NCI-H146 treated with DMSO at 0.1 percent for 48 hours (cell line): ENCODE measurements around the gene MAN2B1.
A peak's percentile ranks its signal among the peaks of the same experiment; 100 is the strongest.
"Not testable (repeated sequence)": the region's sequence is repeated elsewhere in the genome, so short reads cannot be mapped to it uniquely, and the experiment has no call there.

Experiments
- DNase-seq: peaks from one replicate; lab custom pipeline; 2025; ENCODE audit not compliant: unreplicated experiment; lab: John Stamatoyannopoulos, UW

MAN2B1 gene

GRCh38 chr19:12689581-12690216, 23.2 kb upstream of the MAN2B1 start:
- DNase-seq: no peak

- DNase-seq: no peak
Observed at GRCh38 chr19:12689012-12689411, 22.5 kb upstream of the MAN2B1 start.

- no peak for DNase-seq
Observed at GRCh38 chr19:12687496-12688196, 21.1 kb upstream of the MAN2B1 start, which contains the start of gene GNG14. GNG14 (plus strand) TSS chr19:12687998; CDS start chr19:12688049, 51 bp downstream.

DNA sequence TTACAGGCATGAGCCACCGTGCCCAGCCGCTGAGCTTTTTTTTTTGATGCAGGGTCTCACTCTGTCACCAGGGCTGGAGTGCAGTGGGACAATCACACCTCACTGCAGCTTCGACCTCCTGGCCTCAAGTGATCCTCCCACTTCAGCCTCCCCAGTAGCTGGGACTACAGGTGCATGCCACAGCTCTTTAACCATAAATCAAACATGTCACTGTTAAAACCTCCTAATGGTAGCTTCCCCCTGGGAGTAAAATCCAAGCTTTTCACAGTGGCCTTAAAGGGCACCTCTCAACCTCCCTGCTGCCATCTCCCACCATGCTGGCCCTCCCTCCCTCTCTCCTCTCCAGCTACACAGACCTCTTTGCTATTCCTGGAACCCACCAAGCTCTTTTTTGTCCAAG, 19.3 kb upstream of the MAN2B1 start:
- no peak for DNase-seq

GRCh38 chr19:12681074-12681987, 14.8 kb upstream of the MAN2B1 start, which contains the start of gene DHPS:
DHPS (minus strand) TSS chr19:12681880; CDS start chr19:12681766, 114 bp downstream.
- DNase-seq: peak; percentile 99

GRCh38 chr19:12680034-12680433, 13.5 kb upstream of the MAN2B1 start:
- DNase-seq: no peak

DNA sequence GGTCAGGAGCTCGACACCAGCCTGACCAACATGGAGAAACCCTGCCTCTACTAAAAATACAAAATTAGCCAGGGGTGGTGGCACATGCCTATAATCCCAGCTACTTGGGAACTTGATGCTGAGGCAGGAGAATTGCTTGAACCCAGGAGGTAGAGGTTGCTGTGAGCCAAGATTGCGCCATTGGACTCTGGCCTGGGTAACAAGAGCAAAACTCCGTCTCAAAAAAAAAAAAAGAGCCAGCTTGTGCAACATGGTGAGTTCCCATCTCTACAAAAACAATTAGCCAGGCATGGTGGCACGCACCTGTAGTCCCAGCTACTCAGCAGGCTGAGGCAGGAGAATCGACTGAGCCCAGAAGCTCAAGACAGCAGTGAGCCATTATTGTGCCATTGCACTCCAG, 11.5 kb upstream of the MAN2B1 start:
- DNase-seq: not testable (repeated sequence)

DNA sequence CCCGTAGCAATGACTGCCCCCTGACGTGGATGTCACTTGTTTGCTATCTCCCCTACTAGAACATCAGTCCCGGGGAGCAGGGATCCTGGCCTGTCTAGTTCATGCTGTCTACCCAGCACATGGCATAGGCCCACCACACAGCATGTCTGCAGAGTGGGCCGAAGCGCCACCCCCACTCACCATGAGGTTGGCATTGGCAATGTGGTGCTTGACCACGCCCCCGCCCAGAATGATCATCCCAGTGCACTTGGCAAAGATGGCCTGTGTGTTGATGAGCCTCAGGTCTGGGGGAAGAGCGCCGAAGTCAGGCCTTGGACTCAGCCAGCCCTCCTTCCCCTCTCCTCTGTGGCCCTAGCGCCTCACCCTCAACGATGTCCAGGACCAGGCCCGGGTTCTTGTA, 10.4 kb upstream of the MAN2B1 start:
- DNase-seq: no peak

DNA sequence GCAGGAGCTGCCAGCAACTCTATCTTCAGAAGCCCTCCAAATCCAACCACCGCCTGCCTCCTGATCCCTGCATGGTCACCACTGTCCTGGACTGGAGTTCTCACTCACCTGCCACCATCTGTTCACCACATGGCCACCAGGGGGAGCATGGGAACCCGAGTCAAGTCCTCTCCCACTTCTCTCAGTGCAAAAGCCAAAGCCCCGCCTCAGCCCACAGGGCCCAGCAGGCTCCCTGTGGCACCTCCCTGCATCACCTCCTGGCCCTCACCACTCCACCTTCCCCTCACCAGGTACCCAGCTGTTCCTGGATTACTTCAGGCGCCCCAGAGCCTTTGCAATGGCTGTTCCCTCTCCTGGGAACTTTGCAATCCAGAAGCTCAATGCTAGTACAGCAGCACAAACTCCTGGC, 9.8 kb upstream of the MAN2B1 start:
- peak; percentile 69 for DNase-seq

DNA sequence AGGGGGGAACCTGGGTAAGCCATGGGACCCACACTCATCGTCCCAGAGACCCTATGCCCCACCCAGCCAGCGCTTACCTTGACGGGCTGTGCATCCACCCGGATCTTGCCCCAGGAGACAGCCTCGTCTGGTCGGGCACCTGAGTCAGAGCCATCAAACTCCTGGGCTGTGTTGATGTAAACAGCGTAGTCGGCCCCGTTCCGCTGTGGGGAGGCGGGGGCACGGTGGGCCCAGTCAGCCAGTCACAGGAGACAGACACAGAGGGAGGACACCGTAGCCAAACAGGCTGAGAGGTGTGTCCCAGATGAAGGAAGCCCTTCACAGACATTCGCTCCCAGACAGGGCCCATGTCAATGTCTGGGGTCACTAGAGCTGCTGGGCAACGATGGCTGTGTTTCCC, 9.4 kb upstream of the MAN2B1 start:
- no peak for DNase-seq

DNA sequence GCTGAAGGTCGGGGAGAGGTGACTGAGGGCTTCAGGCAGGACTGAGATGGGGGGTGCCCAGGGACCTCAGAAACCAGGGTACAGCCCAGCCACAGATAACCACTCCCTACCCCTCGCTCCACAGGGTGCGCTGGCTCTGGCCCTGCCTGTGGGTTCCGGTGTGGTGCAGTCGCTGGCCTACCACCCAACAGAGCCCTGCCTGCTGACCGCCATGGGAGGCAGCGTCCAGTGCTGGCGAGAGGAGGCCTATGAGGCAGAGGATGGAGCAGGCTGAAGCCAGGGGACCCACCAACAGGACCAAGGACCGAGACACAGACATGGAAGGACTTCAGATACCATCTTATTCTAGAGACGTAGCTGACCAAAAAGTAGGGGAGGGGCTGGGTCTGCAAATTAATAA, 8.9 kb upstream of the MAN2B1 start:
- DNase-seq: no peak

- DNase-seq: no peak
Observed at GRCh38 chr19:12672744-12673143, 6.2 kb upstream of the MAN2B1 start.

- no peak for DNase-seq
Observed at GRCh38 chr19:12670159-12670928, 3.8 kb upstream of the MAN2B1 start.

DNA sequence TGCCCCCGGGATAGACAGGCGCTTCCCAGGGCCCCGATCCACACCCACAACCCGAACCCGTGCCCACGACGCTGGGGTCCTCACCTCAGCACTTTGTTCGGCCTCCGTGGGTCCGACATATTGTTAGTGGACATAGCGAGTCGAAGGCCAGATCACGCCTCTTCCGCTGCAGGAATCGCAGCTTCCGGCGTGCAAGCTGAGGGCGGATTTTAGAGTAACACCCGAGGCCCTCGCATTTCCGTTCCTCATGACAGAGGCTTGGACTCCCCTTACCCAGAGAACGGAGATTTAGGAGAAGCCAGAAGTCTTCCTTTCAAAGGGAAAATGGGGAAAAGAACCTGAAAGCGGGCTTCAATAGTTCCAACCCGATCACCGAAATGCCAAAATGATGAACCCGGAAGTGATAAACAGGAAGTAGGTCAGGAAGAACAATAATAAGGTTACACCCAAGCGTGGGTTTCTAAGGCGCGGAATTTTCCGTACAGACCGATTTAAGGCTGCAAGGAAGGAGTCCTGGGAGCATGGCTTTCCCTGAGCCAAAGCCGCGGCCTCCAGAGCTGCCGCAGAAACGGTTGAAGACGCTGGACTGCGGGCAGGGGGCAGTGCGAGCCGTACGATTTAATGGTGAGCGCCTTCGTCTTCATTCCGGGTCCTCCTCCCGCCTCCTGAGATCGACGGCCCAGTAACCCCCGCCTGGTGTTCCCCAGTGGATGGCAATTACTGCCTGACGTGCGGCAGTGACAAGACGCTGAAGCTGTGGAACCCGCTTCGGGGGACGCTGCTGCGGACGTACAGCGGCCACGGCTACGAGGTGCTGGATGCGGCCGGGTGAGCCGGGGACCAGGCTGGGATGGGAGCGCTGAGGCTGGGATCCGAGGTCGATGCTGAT, 3.0 kb upstream of the MAN2B1 start:
- DNase-seq: peak; percentile 92

DNA sequence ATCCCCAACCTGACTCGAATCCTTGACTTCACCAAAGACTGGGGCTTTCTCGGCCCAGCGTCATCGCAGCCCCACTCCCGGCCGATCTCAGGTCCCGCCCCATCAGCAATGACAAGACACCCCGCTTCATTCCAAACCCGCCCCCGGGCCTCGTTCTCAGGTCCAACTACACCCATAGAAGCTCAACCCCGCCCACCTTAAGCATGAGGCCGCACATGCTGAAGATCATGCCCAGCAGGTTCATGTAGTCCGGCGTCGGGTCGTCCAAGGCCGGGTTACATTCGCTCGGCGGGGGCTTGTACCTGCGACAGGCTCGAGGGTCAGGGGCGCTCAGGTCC, 2.4 kb upstream of the MAN2B1 start:
- DNase-seq: no peak

DNA sequence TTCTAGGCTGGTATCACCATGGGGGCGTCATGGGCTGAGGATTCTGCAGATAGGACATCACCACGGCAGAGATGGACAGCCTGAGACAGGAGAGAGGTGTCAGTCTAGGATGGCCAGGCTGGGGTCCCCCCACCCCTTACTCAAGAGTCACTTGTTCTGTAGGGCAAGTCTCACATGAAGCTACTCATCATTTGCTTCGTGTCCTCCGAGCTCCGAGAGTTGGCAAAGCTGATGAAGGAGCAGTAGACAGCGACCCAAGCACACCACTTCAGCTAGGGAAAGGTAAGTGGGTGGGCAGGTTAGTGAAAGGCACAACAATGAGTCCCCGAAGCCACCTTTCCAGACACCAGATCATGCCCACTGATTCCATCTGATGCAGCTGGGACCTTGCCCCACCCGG, 1.8 kb upstream of the MAN2B1 start:
- no peak for DNase-seq

- no peak for DNase-seq
Observed at GRCh38 chr19:12667731-12668302, 1.3 kb upstream of the MAN2B1 start.

DNA sequence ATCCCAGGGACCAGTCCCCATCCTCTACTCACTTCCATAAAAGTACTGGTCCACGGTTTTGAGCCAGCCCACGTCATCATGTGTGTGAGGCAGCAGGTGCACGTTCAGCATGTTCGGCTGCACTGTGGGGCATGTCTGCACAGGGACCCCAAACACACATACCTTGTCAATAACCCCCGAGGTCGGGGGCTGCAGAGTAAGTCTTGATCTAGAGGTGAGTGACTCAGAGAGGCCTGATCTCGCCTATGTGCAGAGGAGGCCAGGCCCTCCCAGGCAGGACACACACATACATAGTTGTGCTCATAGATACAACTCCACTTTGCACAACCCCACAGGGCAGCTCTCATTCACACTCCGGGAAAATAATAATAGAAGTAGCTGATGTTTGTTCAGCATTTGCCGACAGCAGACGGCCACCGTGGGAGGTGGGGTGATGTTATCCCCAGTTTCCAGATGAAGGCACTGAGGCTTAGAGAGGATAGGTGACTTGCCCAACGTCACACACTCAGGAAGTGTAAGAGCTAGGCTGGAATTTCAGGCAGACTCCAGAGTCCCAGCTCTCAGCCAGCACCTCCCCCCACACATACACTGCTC, 774 bp downstream of the MAN2B1 start:
- no peak for DNase-seq

GRCh38 chr19:12665281-12665573, 1.3 kb downstream of the MAN2B1 start:
- no peak for DNase-seq
